Stimulated activated CD4-positive, alpha-beta T cell treated with anti-CD3 and anti-CD28 coated beads, Interleukin-2, amount 100 ng/mL, for 24 hours (primary cell): ENCODE results near the gene MCM9.

Experiments used
- DNase-seq, 2 donors: peaks; one replicate each; pipeline ENCODE4 v3.0.0-alpha.2; 2020

MCM9 gene

DNA sequence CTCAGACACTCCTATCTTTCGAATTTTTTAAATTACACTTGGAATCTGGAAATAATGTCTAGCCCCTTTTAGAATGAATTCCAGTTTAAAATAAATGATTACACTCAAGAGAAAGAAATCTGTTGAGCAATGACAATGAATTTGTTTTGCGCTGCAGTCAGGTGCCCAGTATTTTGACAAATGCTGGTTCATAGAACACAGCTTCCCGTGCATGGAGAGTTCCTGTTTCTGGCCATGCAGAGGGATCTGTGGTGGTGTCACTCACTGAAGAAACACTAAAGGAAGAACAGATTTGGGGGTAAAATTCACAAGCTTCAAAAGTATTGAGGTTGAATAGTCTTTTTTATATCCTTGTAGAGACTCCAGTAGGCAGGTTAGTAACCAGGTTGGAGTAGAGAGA, 170.2 kb downstream of the MCM9 start:
- DNase-seq = no peak
